ENCODE data around the gene NPLOC4. TPM values are rescaled to one million over a fixed set of nuclear protein-coding genes. Genes with fewer than 3 reads are reported as not detected.

NPLOC4 gene
- total and polyA plus RNA-seq, 2 of the 13 experiments (the other 11 are each of a cell fraction or from before 2014, with no cell fraction given): 57.0 to 97.0 TPM

- H3K4me3 ChIP-seq (replicated peaks in 1 of 3; ENCODE audit: insufficient read depth in 1 of 3, low read depth in 2 of 3, low read length in 3 of 3): peak overlapping the region; percentile 67 to 90 (median 75); a peak in 5 of 6 replicates
- no peak overlapping the region for H2AFZ ChIP-seq (ENCODE audit: low read length)
- FAIRE-seq: no peak
- POLR2A ChIA-PET: interaction anchor here (1.2 to 1.5 kb wide), 2 partner anchors 21 to 115 kb away, joined by 3 read pairs; partner anchors contain the start of gene BAHCC1
- in situ Hi-C loops (cut with HindIII; ENCODE audit: extremely low pct_ligation_motif_present, low pct_unique_long_range_greater_than_20kb) (no loop called here), intact Hi-C loops (cut with micrococcal nuclease; ENCODE audit: unreplicated experiment) (loop anchor here (10.0 kb wide), 1 partner anchor 115 kb away; the partner anchor contains the start of gene BAHCC1)
- H3K9ac ChIP-seq (ENCODE audit: insufficient read depth, low read depth, low read length): peak overlapping the region; percentile 86
- H3K27ac ChIP-seq (ENCODE audit: extremely low read length, insufficient read depth, low read length): no peak overlapping the region
- H3K79me2 ChIP-seq (ENCODE audit: insufficient read depth, low read length): peaks cover 26% of the 10 kb centered on the region
- H3K9me3 ChIP-seq (ENCODE audit: low read length): no peaks in the 10 kb centered on the region
- BruUV-seq (replicated peaks): no TSS peak
- H3K4me1 ChIP-seq (ENCODE audit: insufficient read depth, low read length): peaks cover 45% of the 10 kb centered on the region
- no peak for DNase-seq (ENCODE audit: low spot score)
- no peak for ATAC-seq
- 77% methylated on average over 22 of the region's 22 CpGs for WGBS (ENCODE audit: low lambda C conversion rate)
- H3K27me3 ChIP-seq (ENCODE audit: control insufficient read depth in 1 of 2, insufficient read depth in 2 of 2, low read length in 2 of 2): no peaks in the 10 kb centered on the region; a peak in 1 of 5 replicates
- CTCF ChIA-PET (ENCODE audit: low intra/inter-chr PET ratio, low total read pairs): no interaction called here
- H4K20me1 ChIP-seq (ENCODE audit: insufficient read depth, low read length): peaks cover 42% of the 10 kb centered on the region
- peak overlapping the region; percentile 82 for H3K4me2 ChIP-seq (ENCODE audit: low read depth, low read length)
- peaks cover 14 to 23% of the 10 kb centered on the region in 2 experiments for H3K36me3 ChIP-seq (replicated peaks in 1 of 2; ENCODE audit: control insufficient read depth in 1 of 2, insufficient read depth in 2 of 2, low read length in 2 of 2)
- TF ChIP-seq YEATS4 (CRISPR knock-in tag; IDR thresholded peaks at IDR 0.05; ENCODE audit: borderline replicate concordance) (0 out of 2 replicates have a peak, but pooled peaks have one; percentile 5), E2F2 (CRISPR knock-in tag; IDR thresholded peaks at IDR 0.05; ENCODE audit: borderline replicate concordance) (0 out of 2 replicates have a peak, but pooled peaks have one; percentile 44), ATF7 (IDR thresholded peaks at IDR 0.05) (no peak), ATF7 (CRISPR knock-in tag; IDR thresholded peaks at IDR 0.05) (0 out of 2 replicates have a peak, but pooled peaks have one; percentile 2), NR2F1 (CRISPR knock-in tag; IDR thresholded peaks at IDR 0.05) (0 out of 4 replicates have a peak, but pooled peaks of 1 of the 2 experiments have one; percentile 13), ZNF597 (CRISPR knock-in tag; IDR thresholded peaks at IDR 0.05) (0 out of 2 replicates have a peak, but pooled peaks have one; percentile 37), SIN3A (IDR thresholded peaks at IDR 0.05; ENCODE audit: borderline replicate concordance, low read depth, low read length) (0 out of 2 replicates have a peak, but pooled peaks have one; percentile 3), ZNF430 (CRISPR knock-in tag; IDR thresholded peaks at IDR 0.05) (peak; percentile 5; the same call in 1 of the 2 replicates), DNMT3B (CRISPR knock-in tag; conservative IDR thresholded peaks at IDR 0.05) (0 out of 2 replicates have a peak, but pooled peaks have one; percentile 1), EEA1 (CRISPR knock-in tag; IDR thresholded peaks at IDR 0.05; ENCODE audit: borderline replicate concordance) (no peak), UBTF (CRISPR knock-in tag; IDR thresholded peaks at IDR 0.05) (0 out of 2 replicates have a peak, but pooled peaks have one; percentile 1), GTF3A (CRISPR knock-in tag; conservative IDR thresholded peaks at IDR 0.05) (no peak), MEIS2 (CRISPR knock-in tag; IDR thresholded peaks at IDR 0.05) (no peak), ZSCAN12 (CRISPR knock-in tag; IDR thresholded peaks at IDR 0.05) (peak; percentile 51; the same call in 1 of the 2 replicates), ZNF44 (CRISPR knock-in tag; IDR thresholded peaks at IDR 0.05) (no peak), TIGD3 (CRISPR knock-in tag; IDR thresholded peaks at IDR 0.05; ENCODE audit: borderline replicate concordance) (no peak), SSRP1 (CRISPR knock-in tag; IDR thresholded peaks at IDR 0.05) (peak; percentile 17; the same call in 1 of the 2 replicates)
Measured at GRCh38 chr17:81509972-81510784, 126.7 kb downstream of the NPLOC4 start.

All from HepG2 (cell line).